ENCODE data around the gene ZIM2. TPM values are rescaled to one million over a fixed set of nuclear protein-coding genes. Genes with fewer than 3 reads are reported as not detected.

The ZIM2 gene
- total RNA-seq, 1 experiment from 2014 or later: not detected

- TF ChIP-seq REST (IDR thresholded peaks at IDR 0.05; ENCODE audit: low read depth) (no peak), RAD21 (IDR thresholded peaks at IDR 0.05; ENCODE audit: low read depth) (no peak)
These were observed 81.0 kb downstream of the ZIM2 start (continued) for GRCh38 chr19:56759531-56759930.

- H2AFZ ChIP-seq (ENCODE audit: low read depth, low read length, poor library complexity, severe bottlenecking): no peak overlapping the region
- no peak overlapping the region for H3K4me3 ChIP-seq (replicated peaks in 1 of 2; ENCODE audit: low read depth in 1 of 2, low read length in 2 of 2)
- no peaks in the 10 kb centered on the region for H3K27me3 ChIP-seq (ENCODE audit: insufficient read depth, low read length)
- intact Hi-C loops (cut with micrococcal nuclease): no loop called here
- H3K36me3 ChIP-seq (ENCODE audit: control insufficient read depth in 1 of 2, insufficient read depth in 2 of 2, low read length in 2 of 2): no peaks in the 10 kb centered on the region
- H3K9ac ChIP-seq (ENCODE audit: low read length): no peak overlapping the region
- POLR2A ChIA-PET: no interaction called here
- RAD21 ChIA-PET (ENCODE audit: low non-redundant PET in 1 of 2, low total read pairs in 2 of 2, uncharacterized antibody in 2 of 2, unreplicated experiment in 2 of 2): no interaction called here
- no peak overlapping the region for H3K27ac ChIP-seq (ENCODE audit: low read depth, low read length)
- no peaks in the 10 kb centered on the region for H3K79me2 ChIP-seq (ENCODE audit: insufficient read depth, low read length)
- no peaks in the 10 kb centered on the region for H3K4me1 ChIP-seq (ENCODE audit: control insufficient read depth in 1 of 2, insufficient read depth in 2 of 2, low read length in 2 of 2)
- no peaks in the 10 kb centered on the region for H3K9me2 ChIP-seq (ENCODE audit: insufficient read depth)
- DNase-seq (ENCODE audit: low read depth, low spot score) (no peak), ATAC-seq (no peak)
- BruUV-seq (replicated peaks): no TSS peak
- TF ChIP-seq EZH2 (IDR thresholded peaks at IDR 0.05) (no peak), YY1 (IDR thresholded peaks at IDR 0.05; ENCODE audit: extremely low read depth, insufficient replicate concordance, low read depth, low read length) (no peak), CBX3 (IDR thresholded peaks at IDR 0.05; ENCODE audit: low read depth) (no peak), ZFX (IDR thresholded peaks at IDR 0.05) (no peak), TCF7L2 (IDR thresholded peaks at IDR 0.05; ENCODE audit: borderline replicate concordance, extremely low read depth, insufficient read depth, insufficient read length) (no peak), POLR2AphosphoS5 (IDR thresholded peaks at IDR 0.05; ENCODE audit: low read depth, low read length) (no peak)
- no peaks in the 10 kb centered on the region for H4K20me1 ChIP-seq (ENCODE audit: insufficient read depth)
- CTCF ChIA-PET: no interaction called here
- H3K9me3 ChIP-seq (ENCODE audit: control insufficient read depth in 1 of 2, insufficient read depth in 1 of 2, low read depth in 1 of 2, low read length in 2 of 2): peaks cover 11 to 31% of the 10 kb centered on the region in 2 experiments; a peak in 2 of 4 replicates
- H3K4me2 ChIP-seq (ENCODE audit: low read length): no peak overlapping the region
These were observed 89.4 kb downstream of the ZIM2 start for GRCh38 chr19:56751078-56751489.
